HepG2 (cell line): Measurements from ENCODE around the gene LBR.

Experiments used
- ARNT ChIP-seq: fragments of 450-650 bp; IDR thresholded peaks from 2 replicates; pipeline ENCODE4 v1.6.1; 2017
- MAFF ChIP-seq: IDR thresholded peaks from 2 replicates; pipeline ENCODE4 v1.6.1; 2011; ENCODE audit warnings: low read depth, low read length, improper control_type of control experiment
- PCBP2 ChIP-seq: fragments of 200-400 bp; formaldehyde crosslinking; optimal IDR thresholded peaks from 2 replicates; pipeline ENCODE3; 2018; ENCODE audit warnings: low read length, low read depth; ENCODE audit not compliant: poor library complexity, severe bottlenecking
- PITX1 ChIP-seq: sonication (generic); formaldehyde crosslinking; IDR thresholded peaks from 2 replicates; pipeline ENCODE4 v1.5.1; 2020; ENCODE audit warnings: mild to moderate bottlenecking, missing genetic modification reagents
- RBM22 ChIP-seq: fragments of 200-400 bp; formaldehyde crosslinking; optimal IDR thresholded peaks from 2 replicates; pipeline ENCODE3; 2017; ENCODE audit warnings: mild to moderate bottlenecking, low read length, moderate library complexity
- SIN3A ChIP-seq: IDR thresholded peaks from 2 replicates; pipeline ENCODE4 v1.6.1; 2011; ENCODE audit warnings: low read depth, mild to moderate bottlenecking, control low read depth, low read length, borderline replicate concordance
- SYNCRIP ChIP-seq: fragments of 200-400 bp; formaldehyde crosslinking; IDR thresholded peaks from 2 replicates; pipeline ENCODE4 v1.6.1; 2018; ENCODE audit warnings: mild to moderate bottlenecking, low read depth, low read length; ENCODE audit not compliant: insufficient read depth
- ZNF484 ChIP-seq: sonication (generic); formaldehyde crosslinking; IDR thresholded peaks from 2 replicates; pipeline ENCODE4 v1.5.1; 2020; ENCODE audit warnings: mild to moderate bottlenecking, low read depth, missing genetic modification reagents, borderline replicate concordance
- ZSCAN30 ChIP-seq: sonication (generic); formaldehyde crosslinking; IDR thresholded peaks from 2 replicates; pipeline ENCODE4 v1.5.0; 2020; ENCODE audit warnings: mild to moderate bottlenecking, missing genetic modification reagents
- TF ChIP-seq, protein P1 (sequence below): sonication (generic); formaldehyde crosslinking; conservative IDR thresholded peaks from 2 replicates; pipeline ENCODE4 v1.4.0; 2020; ENCODE audit warnings: missing genetic modification reagents
- TF ChIP-seq, protein P2 (sequence below): sonication (generic); formaldehyde crosslinking; IDR thresholded peaks from 2 replicates; pipeline ENCODE4 v1.4.0; 2020; ENCODE audit warnings: missing genetic modification reagents
- TF ChIP-seq, protein P3 (sequence below): sonication (generic); formaldehyde crosslinking; IDR thresholded peaks from 2 replicates; pipeline ENCODE4 v1.4.0; 2020; ENCODE audit warnings: missing genetic modification reagents

DNA sequence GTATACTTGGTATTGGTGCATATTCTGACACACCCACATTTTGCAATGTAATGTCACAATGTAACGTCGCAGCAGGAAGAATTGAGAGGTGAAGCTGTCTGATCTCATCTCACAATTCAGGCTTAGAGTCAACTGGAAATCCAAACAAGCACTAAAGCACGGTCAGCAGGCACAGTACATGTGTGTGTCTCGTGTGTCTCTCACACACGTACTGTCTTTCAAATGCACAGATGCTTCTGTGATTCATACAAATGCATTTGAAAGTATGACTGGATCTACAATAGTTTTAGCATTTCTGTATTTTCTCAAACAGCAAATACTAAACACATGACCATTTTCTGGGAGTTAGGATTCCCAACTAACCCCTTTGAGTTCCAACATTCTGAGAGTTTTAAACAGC is 26.9 kb downstream of the LBR start:
- TF ChIP-seq SIN3A (no peak), SYNCRIP (no peak), PCBP2 (no peak), ARNT (no peak), PITX1 (CRISPR knock-in tag) (no peak), ZNF484 (CRISPR knock-in tag) (no peak), ZSCAN30 (CRISPR knock-in tag) (no peak), MAFF (no peak), RBM22 (no peak)
- TF ChIP-seq, protein P1, sequence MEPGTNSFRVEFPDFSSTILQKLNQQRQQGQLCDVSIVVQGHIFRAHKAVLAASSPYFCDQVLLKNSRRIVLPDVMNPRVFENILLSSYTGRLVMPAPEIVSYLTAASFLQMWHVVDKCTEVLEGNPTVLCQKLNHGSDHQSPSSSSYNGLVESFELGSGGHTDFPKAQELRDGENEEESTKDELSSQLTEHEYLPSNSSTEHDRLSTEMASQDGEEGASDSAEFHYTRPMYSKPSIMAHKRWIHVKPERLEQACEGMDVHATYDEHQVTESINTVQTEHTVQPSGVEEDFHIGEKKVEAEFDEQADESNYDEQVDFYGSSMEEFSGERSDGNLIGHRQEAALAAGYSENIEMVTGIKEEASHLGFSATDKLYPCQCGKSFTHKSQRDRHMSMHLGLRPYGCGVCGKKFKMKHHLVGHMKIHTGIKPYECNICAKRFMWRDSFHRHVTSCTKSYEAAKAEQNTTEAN (CRISPR knock-in tag), result no peak
- TF ChIP-seq, protein P2, sequence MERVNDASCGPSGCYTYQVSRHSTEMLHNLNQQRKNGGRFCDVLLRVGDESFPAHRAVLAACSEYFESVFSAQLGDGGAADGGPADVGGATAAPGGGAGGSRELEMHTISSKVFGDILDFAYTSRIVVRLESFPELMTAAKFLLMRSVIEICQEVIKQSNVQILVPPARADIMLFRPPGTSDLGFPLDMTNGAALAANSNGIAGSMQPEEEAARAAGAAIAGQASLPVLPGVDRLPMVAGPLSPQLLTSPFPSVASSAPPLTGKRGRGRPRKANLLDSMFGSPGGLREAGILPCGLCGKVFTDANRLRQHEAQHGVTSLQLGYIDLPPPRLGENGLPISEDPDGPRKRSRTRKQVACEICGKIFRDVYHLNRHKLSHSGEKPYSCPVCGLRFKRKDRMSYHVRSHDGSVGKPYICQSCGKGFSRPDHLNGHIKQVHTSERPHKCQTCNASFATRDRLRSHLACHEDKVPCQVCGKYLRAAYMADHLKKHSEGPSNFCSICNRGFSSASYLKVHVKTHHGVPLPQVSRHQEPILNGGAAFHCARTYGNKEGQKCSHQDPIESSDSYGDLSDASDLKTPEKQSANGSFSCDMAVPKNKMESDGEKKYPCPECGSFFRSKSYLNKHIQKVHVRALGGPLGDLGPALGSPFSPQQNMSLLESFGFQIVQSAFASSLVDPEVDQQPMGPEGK (CRISPR knock-in tag), result no peak
- TF ChIP-seq, protein P3, sequence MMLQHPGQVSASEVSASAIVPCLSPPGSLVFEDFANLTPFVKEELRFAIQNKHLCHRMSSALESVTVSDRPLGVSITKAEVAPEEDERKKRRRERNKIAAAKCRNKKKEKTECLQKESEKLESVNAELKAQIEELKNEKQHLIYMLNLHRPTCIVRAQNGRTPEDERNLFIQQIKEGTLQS, result no peak
